ENCODE data around the gene SEMA4F. TPM values are rescaled to one million over a fixed set of nuclear protein-coding genes. Genes with fewer than 3 reads are reported as not detected.

The SEMA4F gene
- total and polyA plus RNA-seq, 4 donors = 1.4 to 10.8 (median 7.2) TPM

DNA sequence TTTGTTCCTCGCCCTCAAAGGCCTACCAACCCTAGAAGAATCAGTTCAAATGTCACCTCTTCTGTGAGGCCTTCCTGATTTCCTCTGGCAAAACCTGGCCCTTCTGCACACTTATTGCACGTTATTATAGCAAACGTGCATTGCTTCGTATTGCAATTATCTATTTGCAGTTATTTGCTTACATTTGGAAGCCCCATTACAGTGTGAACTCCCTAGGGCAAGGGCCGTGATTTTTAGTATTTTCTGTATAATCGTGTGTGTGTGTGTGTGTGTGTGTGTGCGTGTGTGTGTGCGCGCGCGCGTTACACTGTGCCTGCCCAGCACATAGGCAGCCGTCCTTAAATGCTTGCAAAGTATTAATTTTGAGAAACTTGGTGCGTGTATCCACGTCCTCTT lies 460 bp upstream of the SEMA4F start:
- Histone ChIP-seq H3K27me3 (ENCODE audit: control insufficient read depth in 1 of 2, insufficient read depth in 2 of 2, low read length in 1 of 2) (no peaks in the 10 kb centered on the region), H3K4me3 (ENCODE audit: low read length in 2 of 2) (peak overlapping the region; percentile 2 to 35), H3K9me3 (ENCODE audit: control insufficient read depth, low read length) (no peaks in the 10 kb centered on the region), H3K36me3 (ENCODE audit: control insufficient read depth in 1 of 2, insufficient read depth in 2 of 2, low read length in 1 of 2) (no peaks in the 10 kb centered on the region), H3K4me1 (ENCODE audit: control insufficient read depth in 1 of 2, insufficient read depth in 2 of 2, low read length in 2 of 2) (no peaks in the 10 kb centered on the region), H3K27ac (ENCODE audit: low read depth in 1 of 2, low read length in 2 of 2) (no peak overlapping the region)
- 11% methylated on average over 15 of the region's 15 CpGs for WGBS, 2 donors
- intact Hi-C loops (cut with DNase I) = no loop called here
- peak; percentile 11 for ATAC-seq (ENCODE audit: low FRiP score)
- DNase-seq = no peak

DNA sequence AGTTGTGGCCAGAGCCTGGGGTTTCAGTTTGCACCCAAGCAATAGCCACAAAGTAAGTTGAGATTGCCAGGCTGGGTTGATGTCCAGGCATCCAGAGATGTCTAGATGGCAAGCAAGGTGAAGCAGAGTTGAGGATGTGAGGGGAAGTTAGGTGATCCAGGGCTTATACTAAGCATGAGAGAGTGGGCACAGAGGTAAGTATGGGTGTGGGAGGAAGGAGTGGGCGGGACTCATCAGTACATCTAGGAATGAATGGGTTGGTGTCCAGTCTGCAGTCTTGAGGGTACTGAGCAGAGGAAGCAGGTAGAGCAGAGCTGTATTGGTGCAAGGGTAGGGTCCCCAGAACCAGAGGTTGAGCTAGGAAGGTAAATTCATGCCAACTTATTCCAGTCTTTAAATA lies 1.5 kb downstream of the SEMA4F start:
- WGBS, 2 donors = 94 to 99% methylated on average over 1 of the region's 1 CpG
- Histone ChIP-seq H3K4me1 (ENCODE audit: control insufficient read depth in 1 of 2, insufficient read depth in 2 of 2, low read length in 2 of 2) (no peaks in the 10 kb centered on the region), H3K27me3 (ENCODE audit: control insufficient read depth in 1 of 2, insufficient read depth in 2 of 2, low read length in 1 of 2) (no peaks in the 10 kb centered on the region), H3K27ac (ENCODE audit: low read depth in 1 of 2, low read length in 2 of 2) (no peak overlapping the region), H3K9me3 (ENCODE audit: control insufficient read depth, low read length) (no peaks in the 10 kb centered on the region), H3K4me3 (ENCODE audit: low read length in 2 of 2) (no peak overlapping the region), H3K36me3 (ENCODE audit: control insufficient read depth in 1 of 2, insufficient read depth in 2 of 2, low read length in 1 of 2) (no peaks in the 10 kb centered on the region)
- DNase-seq = no peak
- ATAC-seq (ENCODE audit: low FRiP score) = no peak
- intact Hi-C loops (cut with DNase I) = no loop called here

DNA sequence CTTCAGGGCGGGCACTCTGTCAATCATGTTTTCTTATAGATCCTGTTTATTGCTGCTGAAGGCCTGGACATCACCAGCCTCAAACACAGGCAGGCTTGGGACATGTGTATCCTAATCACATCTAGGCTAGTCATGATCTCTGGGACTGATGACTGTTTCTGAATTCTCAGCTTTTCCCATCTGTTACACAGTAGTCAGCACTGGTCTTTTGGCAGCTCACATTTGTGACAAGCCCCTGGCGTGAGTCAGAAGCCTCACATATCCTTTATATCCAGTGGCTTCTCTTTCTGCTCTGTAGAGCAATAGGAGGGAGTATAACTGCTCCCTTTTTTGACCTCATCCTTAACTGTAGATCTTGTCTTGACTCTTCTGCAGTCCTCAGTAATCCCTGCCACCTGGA lies 4.5 kb downstream of the SEMA4F start:
- peaks cover 0 to 7% of the 10 kb centered on the region in 2 donors for H3K36me3 ChIP-seq (ENCODE audit: control insufficient read depth in 1 of 2, insufficient read depth in 2 of 2, low read length in 1 of 2)

DNA sequence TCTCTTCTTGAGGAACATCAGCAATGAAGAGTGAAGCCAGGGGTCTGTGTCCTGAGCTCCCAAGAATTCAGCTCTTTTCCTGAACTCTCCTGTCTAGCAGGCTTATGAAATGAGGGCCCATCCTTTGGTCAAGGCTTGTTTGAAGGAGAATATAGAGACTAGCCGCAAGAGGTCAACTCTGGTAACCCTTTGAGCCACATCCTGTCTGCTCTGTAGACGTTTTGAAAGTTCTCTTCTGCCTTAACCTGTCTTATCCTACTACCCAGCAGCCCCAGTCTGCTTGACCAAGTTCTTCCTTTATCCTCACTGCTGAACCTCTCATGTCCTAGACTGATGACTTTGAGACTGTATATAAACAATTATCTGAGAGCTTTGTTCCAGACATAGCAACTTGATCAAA lies 5.4 kb downstream of the SEMA4F start:
- no peak for ATAC-seq (ENCODE audit: low FRiP score)
- Histone ChIP-seq H3K27ac (ENCODE audit: low read depth in 1 of 2, low read length in 2 of 2) (no peak overlapping the region), H3K36me3 (ENCODE audit: control insufficient read depth in 1 of 2, insufficient read depth in 2 of 2, low read length in 1 of 2) (peaks cover 0 to 7% of the 10 kb centered on the region in 2 donors), H3K27me3 (ENCODE audit: control insufficient read depth in 1 of 2, insufficient read depth in 2 of 2, low read length in 1 of 2) (no peaks in the 10 kb centered on the region), H3K4me3 (ENCODE audit: low read length in 2 of 2) (no peak overlapping the region), H3K4me1 (ENCODE audit: control insufficient read depth in 1 of 2, insufficient read depth in 2 of 2, low read length in 2 of 2) (no peaks in the 10 kb centered on the region), H3K9me3 (ENCODE audit: control insufficient read depth, low read length) (no peaks in the 10 kb centered on the region)
- 72 to 79% methylated on average over 2 of the region's 2 CpGs for WGBS, 2 donors
- intact Hi-C loops (cut with DNase I) = no loop called here
- no peak for DNase-seq

More for the DNA sequence above, 4.5 kb downstream of the SEMA4F start:
- no peak overlapping the region for H3K4me3 ChIP-seq (ENCODE audit: low read length in 2 of 2)
- WGBS, 2 donors = 98% methylated on average over 2 of the region's 2 CpGs
- H3K9me3 ChIP-seq (ENCODE audit: control insufficient read depth, low read length) = no peaks in the 10 kb centered on the region
- no peak for ATAC-seq (ENCODE audit: low FRiP score)
- no peaks in the 10 kb centered on the region for H3K27me3 ChIP-seq (ENCODE audit: control insufficient read depth in 1 of 2, insufficient read depth in 2 of 2, low read length in 1 of 2)
- H3K27ac ChIP-seq (ENCODE audit: low read depth in 1 of 2, low read length in 2 of 2) = no peak overlapping the region
- no peaks in the 10 kb centered on the region for H3K4me1 ChIP-seq (ENCODE audit: control insufficient read depth in 1 of 2, insufficient read depth in 2 of 2, low read length in 2 of 2)
- intact Hi-C loops (cut with DNase I) = no loop called here
- no peak for DNase-seq

DNA sequence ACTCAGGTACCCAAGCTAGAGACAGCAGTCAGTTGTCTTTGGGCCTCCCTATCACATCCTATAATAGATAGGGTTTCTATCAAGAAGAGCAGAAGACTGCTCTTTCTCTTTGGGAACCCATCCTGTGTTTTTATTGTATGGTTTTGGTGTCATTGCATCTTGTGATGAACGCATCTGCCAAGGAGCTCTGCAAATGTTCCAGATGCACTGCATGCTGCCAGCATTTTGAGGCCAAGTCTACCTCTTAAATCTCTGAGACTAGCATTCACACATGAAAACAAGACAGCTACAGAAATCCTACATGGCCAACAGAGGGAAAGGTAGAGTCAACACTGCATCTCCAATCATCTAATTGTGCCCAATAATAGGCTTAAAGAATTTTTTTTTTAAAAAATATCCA lies 14.0 kb downstream of the SEMA4F start:
- intact Hi-C loops (cut with DNase I) = no loop called here
- no peak overlapping the region for H3K4me3 ChIP-seq (ENCODE audit: low read length in 2 of 2)
- no peaks in the 10 kb centered on the region for H3K4me1 ChIP-seq (ENCODE audit: control insufficient read depth in 1 of 2, insufficient read depth in 2 of 2, low read length in 2 of 2)
- H3K9me3 ChIP-seq (ENCODE audit: control insufficient read depth, low read length) = no peaks in the 10 kb centered on the region
- WGBS, 2 donors = 95 to 96% methylated on average over 1 of the region's 1 CpG
- H3K36me3 ChIP-seq (ENCODE audit: control insufficient read depth in 1 of 2, insufficient read depth in 2 of 2, low read length in 1 of 2) = peaks cover 0 to 6% of the 10 kb centered on the region in 2 donors
- ATAC-seq (ENCODE audit: low FRiP score) (no peak), DNase-seq (no peak)
- H3K27me3 ChIP-seq (ENCODE audit: control insufficient read depth in 1 of 2, insufficient read depth in 2 of 2, low read length in 1 of 2) = no peaks in the 10 kb centered on the region
- H3K27ac ChIP-seq (ENCODE audit: low read depth in 1 of 2, low read length in 2 of 2) = no peak overlapping the region

DNA sequence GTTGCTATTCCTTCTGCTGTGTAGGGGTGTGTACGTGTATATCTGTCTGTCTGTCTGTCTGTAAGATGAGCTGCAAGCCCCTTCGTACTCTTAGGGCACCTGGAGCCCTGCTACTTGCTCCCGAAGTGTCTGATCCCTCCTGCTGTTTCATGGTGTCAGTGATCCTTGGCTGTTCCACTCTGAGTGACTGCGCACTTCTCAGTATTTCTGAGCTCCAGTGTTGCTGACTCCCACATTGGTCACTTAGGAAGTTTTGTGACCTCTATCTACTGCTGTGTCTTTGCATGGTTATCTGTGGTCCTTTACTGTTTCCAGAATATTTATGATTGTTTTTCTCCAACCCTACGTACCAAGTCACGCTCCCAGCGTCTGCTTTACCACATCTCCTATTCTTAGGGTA lies 16.2 kb downstream of the SEMA4F start:
- no peak overlapping the region for H3K4me3 ChIP-seq (ENCODE audit: low read length in 2 of 2)
- peaks cover 0 to 4% of the 10 kb centered on the region in 2 donors for H3K36me3 ChIP-seq (ENCODE audit: control insufficient read depth in 1 of 2, insufficient read depth in 2 of 2, low read length in 1 of 2)
- no peak for ATAC-seq (ENCODE audit: low FRiP score)
- no peaks in the 10 kb centered on the region for H3K27me3 ChIP-seq (ENCODE audit: control insufficient read depth in 1 of 2, insufficient read depth in 2 of 2, low read length in 1 of 2)
- no peak overlapping the region for H3K27ac ChIP-seq (ENCODE audit: low read depth in 1 of 2, low read length in 2 of 2)
- intact Hi-C loops (cut with DNase I) = no loop called here
- no peak for DNase-seq
- H3K4me1 ChIP-seq (ENCODE audit: control insufficient read depth in 1 of 2, insufficient read depth in 2 of 2, low read length in 2 of 2) = no peaks in the 10 kb centered on the region
- no peaks in the 10 kb centered on the region for H3K9me3 ChIP-seq (ENCODE audit: control insufficient read depth, low read length)
- 90 to 91% methylated on average over 7 of the region's 7 CpGs for WGBS, 2 donors

DNA sequence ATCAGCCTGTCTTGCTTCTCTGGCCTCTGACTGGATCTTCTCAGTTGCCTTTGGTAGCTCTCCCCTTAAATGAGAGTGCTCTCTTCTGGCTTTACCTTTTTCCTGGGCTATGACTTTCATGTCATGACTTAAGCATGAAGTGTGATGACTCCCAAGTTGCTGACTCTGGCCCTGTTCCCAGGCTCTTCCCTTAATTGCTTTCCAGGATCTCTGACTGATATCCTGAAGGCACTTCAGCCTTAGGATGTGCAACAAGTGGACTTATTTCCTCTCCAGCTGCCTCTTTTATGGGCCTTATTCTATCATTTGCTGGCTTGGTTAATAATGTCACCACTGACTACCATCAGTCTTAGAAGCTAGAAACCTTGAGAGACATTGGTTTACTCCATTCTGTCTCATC lies 17.4 kb downstream of the SEMA4F start:
- DNase-seq (no peak), ATAC-seq (ENCODE audit: low FRiP score) (no peak)
- H3K36me3 ChIP-seq (ENCODE audit: control insufficient read depth in 1 of 2, insufficient read depth in 2 of 2, low read length in 1 of 2) = peaks cover 5 to 8% of the 10 kb centered on the region in 2 donors

DNA sequence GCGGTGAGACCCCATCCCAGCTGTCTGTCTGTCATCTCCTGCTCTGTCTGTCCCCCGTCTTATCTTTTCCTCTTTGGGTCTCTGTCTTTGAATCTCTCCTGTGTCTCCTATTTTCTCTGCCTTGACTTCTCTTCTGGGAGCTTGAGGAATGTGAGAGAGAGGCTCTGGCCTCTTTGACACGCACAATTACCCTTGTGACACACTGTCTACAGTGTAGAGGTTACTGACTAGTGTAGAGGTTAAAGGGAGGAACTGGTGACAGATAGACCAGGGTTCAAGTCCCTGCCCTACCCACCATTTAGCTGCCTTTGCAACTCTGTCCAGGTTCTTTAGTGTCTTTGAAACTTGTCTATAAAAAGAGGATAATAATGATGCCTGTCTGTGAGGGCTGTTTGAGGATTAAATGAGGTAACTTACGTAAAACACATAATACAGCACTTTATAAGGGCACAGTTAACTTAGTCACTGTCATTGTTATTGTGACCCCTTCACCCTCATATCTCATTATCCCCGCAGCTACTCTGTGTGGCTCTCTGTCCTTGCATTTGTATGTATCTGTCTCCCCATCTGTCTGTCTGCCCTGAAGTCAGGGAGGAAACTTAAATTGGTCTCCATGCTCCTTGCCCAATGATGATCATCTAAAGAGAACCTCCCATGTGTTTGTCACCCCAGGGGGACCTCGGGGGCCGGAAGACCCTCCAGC lies 19.9 kb downstream of the SEMA4F start:
- Histone ChIP-seq H3K9me3 (ENCODE audit: control insufficient read depth, low read length) (no peaks in the 10 kb centered on the region), H3K4me1 (ENCODE audit: control insufficient read depth in 1 of 2, insufficient read depth in 2 of 2, low read length in 2 of 2) (no peaks in the 10 kb centered on the region), H3K27ac (ENCODE audit: low read depth in 1 of 2, low read length in 2 of 2) (no peak overlapping the region), H3K27me3 (ENCODE audit: control insufficient read depth in 1 of 2, insufficient read depth in 2 of 2, low read length in 1 of 2) (no peaks in the 10 kb centered on the region), H3K4me3 (ENCODE audit: low read length in 2 of 2) (no peak overlapping the region), H3K36me3 (ENCODE audit: control insufficient read depth in 1 of 2, insufficient read depth in 2 of 2, low read length in 1 of 2) (peaks cover 5% of the 10 kb centered on the region in 2 donors)
- WGBS, 2 donors = 72 to 80% methylated on average over 7 of the region's 7 CpGs
- DNase-seq (no peak), ATAC-seq (ENCODE audit: low FRiP score) (no peak)
- intact Hi-C loops (cut with DNase I) = no loop called here

More for the DNA sequence above, 17.4 kb downstream of the SEMA4F start:
- Histone ChIP-seq H3K4me1 (ENCODE audit: control insufficient read depth in 1 of 2, insufficient read depth in 2 of 2, low read length in 2 of 2) (no peaks in the 10 kb centered on the region), H3K27ac (ENCODE audit: low read depth in 1 of 2, low read length in 2 of 2) (no peak overlapping the region), H3K9me3 (ENCODE audit: control insufficient read depth, low read length) (no peaks in the 10 kb centered on the region), H3K4me3 (ENCODE audit: low read length in 2 of 2) (no peak overlapping the region), H3K27me3 (ENCODE audit: control insufficient read depth in 1 of 2, insufficient read depth in 2 of 2, low read length in 1 of 2) (no peaks in the 10 kb centered on the region)
- intact Hi-C loops (cut with DNase I) = no loop called here

DNA sequence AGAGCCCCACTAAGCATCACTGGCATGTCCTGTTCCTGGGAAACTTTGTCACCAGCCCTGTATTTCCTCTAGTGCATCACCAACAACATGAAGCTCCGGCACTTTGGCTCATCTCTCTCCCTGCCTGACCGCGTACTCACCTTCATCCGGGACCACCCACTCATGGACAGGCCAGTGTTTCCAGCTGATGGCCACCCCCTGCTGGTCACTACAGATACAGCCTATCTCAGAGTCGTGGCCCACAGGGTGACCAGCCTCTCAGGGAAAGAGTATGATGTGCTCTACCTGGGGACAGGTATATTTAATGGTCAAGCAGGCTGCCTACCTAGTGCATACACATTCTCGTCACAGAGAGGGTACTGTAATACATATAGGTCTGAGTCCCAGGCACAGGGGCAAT lies 21.0 kb downstream of the SEMA4F start:
- Histone ChIP-seq H3K27me3 (ENCODE audit: control insufficient read depth in 1 of 2, insufficient read depth in 2 of 2, low read length in 1 of 2) (no peaks in the 10 kb centered on the region), H3K9me3 (ENCODE audit: control insufficient read depth, low read length) (no peaks in the 10 kb centered on the region), H3K4me1 (ENCODE audit: control insufficient read depth in 1 of 2, insufficient read depth in 2 of 2, low read length in 2 of 2) (no peaks in the 10 kb centered on the region), H3K27ac (ENCODE audit: low read depth in 1 of 2, low read length in 2 of 2) (no peak overlapping the region), H3K4me3 (ENCODE audit: low read length in 2 of 2) (no peak overlapping the region), H3K36me3 (ENCODE audit: control insufficient read depth in 1 of 2, insufficient read depth in 2 of 2, low read length in 1 of 2) (peaks cover 5 to 8% of the 10 kb centered on the region in 2 donors)
- WGBS, 2 donors = 80 to 90% methylated on average over 6 of the region's 6 CpGs
- intact Hi-C loops (cut with DNase I) = no loop called here
- DNase-seq (no peak), ATAC-seq (ENCODE audit: low FRiP score) (no peak)

Measured in aorta (tissue), 5 donors.